ENCODE measurements around the gene MUC16. TPM values are rescaled to one million over a fixed set of nuclear protein-coding genes. Genes with fewer than 3 reads are reported as not detected.
"Not testable (repeated sequence)": the region's sequence is repeated elsewhere in the genome, so short reads cannot be mapped to it uniquely, and the experiment has no call there.

The MUC16 gene
- not detected for polyA plus RNA-seq (2012; ENCODE audit: insufficient read depth, insufficient read length)

GRCh38 chr19:9009935-9010651 is at the start of gene MUC16:
Gene MUC16, minus strand, starts transcription at chr19:9010409.
- H3K4me3 ChIP-seq (ENCODE audit: low read length), result no peak within 1 kb of the TSS
- DNase-seq (ENCODE audit: low read depth, low spot score), result no peak

- no peak overlapping the region for H3K4me3 ChIP-seq (ENCODE audit: low read length)
- DNase-seq (ENCODE audit: low read depth, low spot score), result no peak
Observed at GRCh38 chr19:9058905-9059667, 48.9 kb upstream of the MUC16 start.

GRCh38 chr19:9057505-9058258 is 47.5 kb upstream of the MUC16 start:
- peak; percentile 2 for DNase-seq (ENCODE audit: low read depth, low spot score)
- H3K4me3 ChIP-seq (ENCODE audit: low read length), result no peak overlapping the region

- DNase-seq (ENCODE audit: low read depth, low spot score); H3K4me3 ChIP-seq (ENCODE audit: low read length): not testable (repeated sequence)
Observed at GRCh38 chr19:9056131-9056530, 45.9 kb upstream of the MUC16 start.

- DNase-seq (ENCODE audit: low read depth, low spot score), result no peak
Observed at GRCh38 chr19:9054765-9055164, 44.6 kb upstream of the MUC16 start.

GRCh38 chr19:9054207-9054606 is 44.0 kb upstream of the MUC16 start:
- H3K4me3 ChIP-seq (ENCODE audit: low read length), result no peak overlapping the region
- DNase-seq (ENCODE audit: low read depth, low spot score), result no peak

More at GRCh38 chr19:9054765-9055164, 44.6 kb upstream of the MUC16 start:
- H3K4me3 ChIP-seq (ENCODE audit: low read length), result no peak overlapping the region

- H3K4me3 ChIP-seq (ENCODE audit: low read length); DNase-seq (ENCODE audit: low read depth, low spot score): not testable (repeated sequence)
Observed at GRCh38 chr19:9053674-9054073, 43.5 kb upstream of the MUC16 start.

- no peak overlapping the region for H3K4me3 ChIP-seq (ENCODE audit: low read length)
- DNase-seq (ENCODE audit: low read depth, low spot score), result no peak
Observed at GRCh38 chr19:9052894-9053293, 42.7 kb upstream of the MUC16 start.

- H3K4me3 ChIP-seq (ENCODE audit: low read length), result no peak overlapping the region
- DNase-seq (ENCODE audit: low read depth, low spot score), result no peak
Observed at GRCh38 chr19:9046694-9047093, 36.5 kb upstream of the MUC16 start.

GRCh38 chr19:9044449-9044848 is 34.2 kb upstream of the MUC16 start:
- H3K4me3 ChIP-seq (ENCODE audit: low read length), result no peak overlapping the region
- no peak for DNase-seq (ENCODE audit: low read depth, low spot score)

- H3K4me3 ChIP-seq (ENCODE audit: low read length), result no peak overlapping the region
- no peak for DNase-seq (ENCODE audit: low read depth, low spot score)
Observed at GRCh38 chr19:9043524-9043923, 33.3 kb upstream of the MUC16 start.

GRCh38 chr19:9041023-9041422 is 30.8 kb upstream of the MUC16 start:
- DNase-seq (ENCODE audit: low read depth, low spot score), result no peak

GRCh38 chr19:9040131-9040530 is 29.9 kb upstream of the MUC16 start:
- DNase-seq (ENCODE audit: low read depth, low spot score), result no peak
- H3K4me3 ChIP-seq (ENCODE audit: low read length), result no peak overlapping the region

More at GRCh38 chr19:9041023-9041422, 30.8 kb upstream of the MUC16 start:
- no peak overlapping the region for H3K4me3 ChIP-seq (ENCODE audit: low read length)

- no peak for DNase-seq (ENCODE audit: low read depth, low spot score)
- H3K4me3 ChIP-seq (ENCODE audit: low read length), result no peak overlapping the region
Observed at GRCh38 chr19:9039728-9040127, 29.5 kb upstream of the MUC16 start.

GRCh38 chr19:9037400-9038062 is 27.3 kb upstream of the MUC16 start:
- H3K4me3 ChIP-seq (ENCODE audit: low read length), result no peak overlapping the region
- DNase-seq (ENCODE audit: low read depth, low spot score), result no peak

GRCh38 chr19:9032136-9032631 is 22.0 kb upstream of the MUC16 start:
- H3K4me3 ChIP-seq (ENCODE audit: low read length), result no peak overlapping the region
- DNase-seq (ENCODE audit: low read depth, low spot score), result no peak

- DNase-seq (ENCODE audit: low read depth, low spot score), result no peak
- H3K4me3 ChIP-seq (ENCODE audit: low read length), result no peak overlapping the region
Observed at GRCh38 chr19:9018163-9018875, 8.1 kb upstream of the MUC16 start.

- no peak overlapping the region for H3K4me3 ChIP-seq (ENCODE audit: low read length)
- no peak for DNase-seq (ENCODE audit: low read depth, low spot score)
Observed at GRCh38 chr19:9014803-9015202, 4.6 kb upstream of the MUC16 start.

Measured in Jurkat, Clone E6-1 (cell line).